DND-41 (cell line): Measurements from ENCODE around the gene SLC38A10.

ENCODE experiments used
- ATAC-seq: fragments of 200-7000 bp; cut with Tn5 transposase; 3 replicates; pipeline ENCODE4 v1.9.1; 2021; ENCODE audit warnings: low read depth; ENCODE audit not compliant: insufficient read depth
- DNase-seq: peaks from one replicate; pipeline ENCODE4 v3.0.0-alpha.2; 2020
- H2AFZ ChIP-seq: 2 replicates; pipeline ENCODE4 v1.6.0; 2012; ENCODE audit warnings: low read depth, low read length
- H3K27ac ChIP-seq: 2 replicates; pipeline ENCODE4 v1.5.1; 2012; ENCODE audit warnings: low read length, inconsistent platforms
- H3K27me3 ChIP-seq: fragments of 200-600 bp; sonication (generic); 2 replicates; pipeline ENCODE4 v1.6.0; 2012; ENCODE audit warnings: low read length, mild to moderate bottlenecking, inconsistent platforms; ENCODE audit not compliant: insufficient read depth, poor library complexity
- H3K36me3 ChIP-seq: 2 replicates; pipeline ENCODE4 v1.5.1; 2012; ENCODE audit warnings: low read length, inconsistent platforms; ENCODE audit not compliant: insufficient read depth
- H3K4me1 ChIP-seq: 2 replicates; pipeline ENCODE4 v1.5.1; 2012; ENCODE audit warnings: mild to moderate bottlenecking, low read length; ENCODE audit not compliant: insufficient read depth
- H3K4me2 ChIP-seq: 2 replicates; pipeline ENCODE4 v1.6.0; 2012; ENCODE audit warnings: mild to moderate bottlenecking, moderate library complexity, low read length, inconsistent platforms; ENCODE audit not compliant: insufficient read depth
- H3K4me3 ChIP-seq, 2 experiments: fragments of 200-600 bp in 1 of 2; shearing (Covaris generic) in 1 of 2; 2 replicates each; pipeline ENCODE4 v1.5.1; 2012 to 2016; ENCODE audit warnings: inconsistent platforms in 2 of 2, low read length in 2 of 2, mild to moderate bottlenecking in 2 of 2, low read depth in 1 of 2, moderate library complexity in 1 of 2
- H3K79me2 ChIP-seq: 2 replicates; pipeline ENCODE4 v1.6.0; 2012; ENCODE audit warnings: low read length, inconsistent platforms; ENCODE audit not compliant: insufficient read depth
- H3K9ac ChIP-seq: 2 replicates; pipeline ENCODE4 v1.6.0; 2012; ENCODE audit warnings: low read depth, mild to moderate bottlenecking, inconsistent platforms, low read length, moderate library complexity
- H3K9me3 ChIP-seq: 2 replicates; pipeline ENCODE4 v1.5.1; 2012; ENCODE audit warnings: low read length, moderate library complexity, mild to moderate bottlenecking, inconsistent platforms; ENCODE audit not compliant: insufficient read depth, severe bottlenecking
- H4K20me1 ChIP-seq: 2 replicates; pipeline ENCODE4 v1.6.0; 2012; ENCODE audit warnings: low read length; ENCODE audit not compliant: insufficient read depth
- EZH2 ChIP-seq: IDR thresholded peaks from 3 replicates; pipeline ENCODE4 v1.6.1; 2012; ENCODE audit warnings: borderline replicate concordance, low read depth, mild to moderate bottlenecking, moderate library complexity, low read length, inconsistent platforms; ENCODE audit not compliant: severe bottlenecking
- TF ChIP-seq, protein P1 (sequence below): IDR thresholded peaks from 2 replicates; pipeline ENCODE4 v1.5.1; 2012; ENCODE audit warnings: borderline replicate concordance, low read length, moderate library complexity, mild to moderate bottlenecking; ENCODE audit not compliant: poor library complexity, severe bottlenecking; ENCODE audit errors: extremely low read depth

Gene SLC38A10

DNA sequence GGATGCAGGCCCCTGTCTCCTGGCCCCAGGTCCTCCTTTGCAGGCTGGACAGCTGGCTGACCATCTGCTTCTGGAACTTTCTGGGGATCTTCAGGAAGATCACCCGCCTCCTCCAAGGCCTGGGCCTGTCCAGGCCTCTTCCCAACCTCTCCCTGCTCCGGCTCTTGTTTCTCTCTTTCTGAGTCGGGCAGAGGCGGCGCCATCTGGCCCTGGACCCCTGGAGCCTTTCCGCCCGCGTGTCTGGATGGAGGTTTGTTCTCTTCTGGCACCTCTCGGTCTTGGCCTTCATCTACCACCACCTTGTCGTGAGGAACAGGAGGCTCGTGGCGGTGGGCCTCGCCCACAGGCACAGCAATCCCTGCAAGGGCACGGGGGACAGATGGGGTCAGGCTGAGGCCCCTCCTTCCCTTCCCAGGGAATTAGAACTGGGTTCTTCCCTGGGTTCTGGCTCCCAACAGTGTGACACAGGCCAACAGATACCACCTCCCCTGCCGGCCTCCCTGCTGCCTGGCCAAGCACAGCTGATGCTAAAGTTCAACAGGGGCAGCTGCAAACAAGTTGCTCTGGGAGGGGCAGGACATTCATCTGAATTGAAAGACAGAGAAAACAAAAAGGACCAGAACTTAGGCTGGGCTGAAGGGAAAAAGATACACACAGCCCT lies 42.7 kb downstream of the SLC38A10 start:
- no peak overlapping the region for H3K4me3 ChIP-seq
- peaks cover 20% of the 10 kb centered on the region for H4K20me1 ChIP-seq
- peaks cover 62% of the 10 kb centered on the region for H3K36me3 ChIP-seq
- H3K4me2 ChIP-seq, result no peak overlapping the region
- H2AFZ ChIP-seq, result no peak overlapping the region
- no peaks in the 10 kb centered on the region for H3K4me1 ChIP-seq
- no peak for ATAC-seq
- no peaks in the 10 kb centered on the region for H3K27me3 ChIP-seq
- H3K79me2 ChIP-seq, result no peaks in the 10 kb centered on the region
- no peak overlapping the region for H3K27ac ChIP-seq
- H3K9me3 ChIP-seq, result no peaks in the 10 kb centered on the region
- no peak for DNase-seq
- no peak for TF ChIP-seq EZH2
- TF ChIP-seq, protein P1, sequence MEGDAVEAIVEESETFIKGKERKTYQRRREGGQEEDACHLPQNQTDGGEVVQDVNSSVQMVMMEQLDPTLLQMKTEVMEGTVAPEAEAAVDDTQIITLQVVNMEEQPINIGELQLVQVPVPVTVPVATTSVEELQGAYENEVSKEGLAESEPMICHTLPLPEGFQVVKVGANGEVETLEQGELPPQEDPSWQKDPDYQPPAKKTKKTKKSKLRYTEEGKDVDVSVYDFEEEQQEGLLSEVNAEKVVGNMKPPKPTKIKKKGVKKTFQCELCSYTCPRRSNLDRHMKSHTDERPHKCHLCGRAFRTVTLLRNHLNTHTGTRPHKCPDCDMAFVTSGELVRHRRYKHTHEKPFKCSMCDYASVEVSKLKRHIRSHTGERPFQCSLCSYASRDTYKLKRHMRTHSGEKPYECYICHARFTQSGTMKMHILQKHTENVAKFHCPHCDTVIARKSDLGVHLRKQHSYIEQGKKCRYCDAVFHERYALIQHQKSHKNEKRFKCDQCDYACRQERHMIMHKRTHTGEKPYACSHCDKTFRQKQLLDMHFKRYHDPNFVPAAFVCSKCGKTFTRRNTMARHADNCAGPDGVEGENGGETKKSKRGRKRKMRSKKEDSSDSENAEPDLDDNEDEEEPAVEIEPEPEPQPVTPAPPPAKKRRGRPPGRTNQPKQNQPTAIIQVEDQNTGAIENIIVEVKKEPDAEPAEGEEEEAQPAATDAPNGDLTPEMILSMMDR, result peak; percentile 2
- H3K9ac ChIP-seq, result no peak overlapping the region

DNA sequence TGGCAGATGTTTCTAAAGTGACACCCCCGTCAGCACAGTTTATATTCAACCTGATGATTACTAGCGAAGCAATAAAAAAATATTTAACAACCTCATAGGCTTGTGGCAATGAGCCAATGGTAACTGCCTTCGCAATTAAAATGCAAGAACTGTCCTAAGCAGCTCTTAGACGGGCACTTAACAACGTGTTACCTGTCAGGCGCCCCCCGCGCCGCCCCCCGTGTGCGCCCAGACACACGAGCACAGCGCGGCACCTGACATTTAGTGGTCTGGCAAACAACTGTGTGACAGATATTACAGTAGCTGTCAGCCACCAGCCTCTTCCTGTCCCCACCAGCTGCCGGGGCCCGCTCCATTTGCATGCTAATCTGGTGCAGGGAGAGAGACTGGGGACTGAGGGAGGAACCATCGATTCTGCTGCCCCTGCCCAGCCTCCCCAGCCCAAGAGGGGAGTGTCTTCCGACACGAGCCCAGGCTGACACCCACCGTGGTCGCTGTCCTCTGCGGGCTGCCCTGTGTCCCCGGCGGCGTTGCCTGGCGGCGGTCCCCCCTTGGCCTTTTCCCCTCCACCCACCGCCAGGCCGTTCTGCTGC lies 43.3 kb downstream of the SLC38A10 start:
- H3K36me3 ChIP-seq, result peaks cover 62% of the 10 kb centered on the region
- no peaks in the 10 kb centered on the region for H3K27me3 ChIP-seq
- H3K9ac ChIP-seq, result no peak overlapping the region
- H3K9me3 ChIP-seq, result no peaks in the 10 kb centered on the region
- no peak overlapping the region for H3K4me3 ChIP-seq
- no peak overlapping the region for H2AFZ ChIP-seq
- TF ChIP-seq, protein P1, result no peak
- no peak for TF ChIP-seq EZH2
- H4K20me1 ChIP-seq, result peaks cover 20% of the 10 kb centered on the region
- H3K79me2 ChIP-seq, result no peaks in the 10 kb centered on the region
- ATAC-seq, result no peak
- H3K4me1 ChIP-seq, result no peaks in the 10 kb centered on the region
- no peak for DNase-seq
- H3K27ac ChIP-seq, result no peak overlapping the region
- no peak overlapping the region for H3K4me2 ChIP-seq

DNA sequence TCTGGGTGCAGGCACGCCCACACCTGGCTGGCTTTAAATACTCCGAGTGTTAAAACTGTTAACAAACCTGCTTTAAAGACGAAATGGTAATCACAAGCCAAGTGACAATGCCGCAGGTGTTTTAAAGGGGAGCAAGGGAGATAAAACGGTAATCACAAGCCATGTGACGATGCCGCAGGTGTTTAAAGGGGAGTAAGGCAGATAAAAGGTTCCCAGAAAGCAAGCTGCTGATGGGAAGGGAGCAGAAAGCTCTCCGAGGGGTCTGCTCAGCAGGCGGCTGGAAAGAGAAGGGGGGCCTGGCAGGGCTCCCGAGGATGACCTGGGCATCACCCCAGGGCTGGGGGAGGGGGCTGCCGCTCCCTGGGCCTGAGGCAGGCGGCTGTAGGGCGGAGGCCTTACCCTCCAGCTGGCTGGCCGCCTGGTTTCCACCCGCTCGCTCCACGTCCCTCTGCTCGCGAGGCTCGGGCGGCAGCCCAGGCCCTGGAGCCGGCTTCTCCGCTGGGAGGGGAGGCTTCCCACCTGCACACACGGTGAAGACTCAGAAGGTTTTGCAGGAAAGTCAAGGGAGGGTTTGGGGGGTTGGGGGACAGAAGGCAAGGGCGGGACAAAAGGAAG lies 43.9 kb downstream of the SLC38A10 start:
- DNase-seq, result no peak
- no peak for ATAC-seq
- H3K4me2 ChIP-seq, result no peak overlapping the region
- no peak overlapping the region for H3K9ac ChIP-seq
- no peak overlapping the region for H3K4me3 ChIP-seq
- H3K27ac ChIP-seq, result no peak overlapping the region
- H3K27me3 ChIP-seq, result no peaks in the 10 kb centered on the region
- H4K20me1 ChIP-seq, result peaks cover 25% of the 10 kb centered on the region
- H3K36me3 ChIP-seq, result peaks cover 59% of the 10 kb centered on the region
- TF ChIP-seq, protein P1, result no peak
- TF ChIP-seq EZH2, result no peak
- no peaks in the 10 kb centered on the region for H3K9me3 ChIP-seq
- no peak overlapping the region for H2AFZ ChIP-seq
- H3K79me2 ChIP-seq, result no peaks in the 10 kb centered on the region
- no peaks in the 10 kb centered on the region for H3K4me1 ChIP-seq
